EL (cell line): ENCODE data around the gene SGTA.
"Not testable (repeated sequence)": the region's sequence is repeated elsewhere in the genome, so short reads cannot be mapped to it uniquely, and the experiment has no call there.

ENCODE experiments used
- DNase-seq: peaks from one replicate; pipeline ENCODE4 v3.0.0-alpha.2; 2016

SGTA gene

GRCh38 chr19:2782936-2783780 is at the start of gene SGTA:
Gene SGTA (minus strand): TSS chr19:2783273. CDS start chr19:2769068, 14,205 bp downstream.
- peak; percentile 99 for DNase-seq

GRCh38 chr19:2827840-2828489 is 44.9 kb upstream of the SGTA start:
- no peak for DNase-seq

GRCh38 chr19:2827022-2827421 is 43.9 kb upstream of the SGTA start:
- no peak for DNase-seq

- DNase-seq: no peak
Observed at GRCh38 chr19:2824129-2824528, 41.1 kb upstream of the SGTA start.

- DNase-seq: no peak
Observed at GRCh38 chr19:2823646-2824045, 40.6 kb upstream of the SGTA start.

GRCh38 chr19:2822846-2823245 is 39.8 kb upstream of the SGTA start:
- no peak for DNase-seq

- peak; percentile 26 for DNase-seq
Observed at GRCh38 chr19:2820112-2820702, 37.1 kb upstream of the SGTA start.

GRCh38 chr19:2819540-2820111 is 36.6 kb upstream of the SGTA start, which contains the start of gene ZNF554:
Gene ZNF554 (plus strand): TSS chr19:2819868. CDS start chr19:2820072, 204 bp downstream.
- peak; percentile 93 for DNase-seq

- DNase-seq: not testable (repeated sequence)
Observed at GRCh38 chr19:2817237-2817829, 34.3 kb upstream of the SGTA start.

- no peak for DNase-seq
Observed at GRCh38 chr19:2816641-2817040, 33.6 kb upstream of the SGTA start.

GRCh38 chr19:2815923-2816322 is 32.9 kb upstream of the SGTA start:
- no peak for DNase-seq

GRCh38 chr19:2815191-2815614 is 32.1 kb upstream of the SGTA start:
- DNase-seq: no peak

- no peak for DNase-seq
Observed at GRCh38 chr19:2814426-2814825, 31.4 kb upstream of the SGTA start.

GRCh38 chr19:2813235-2814160 is 30.4 kb upstream of the SGTA start:
- no peak for DNase-seq

GRCh38 chr19:2812414-2813234 is 29.6 kb upstream of the SGTA start:
- no peak for DNase-seq

GRCh38 chr19:2811735-2812413 is 28.8 kb upstream of the SGTA start:
- DNase-seq: no peak

- DNase-seq: no peak
Observed at GRCh38 chr19:2811221-2811722, 28.2 kb upstream of the SGTA start.

GRCh38 chr19:2810141-2811091 is 27.3 kb upstream of the SGTA start:
- DNase-seq: no peak
